Measurements from ENCODE around the gene CCDC124.

GRCh38 chr19:17968362-17968761, 35.5 kb downstream of the CCDC124 start:
- no peak for TF ChIP-seq POLR2A (IDR thresholded peaks at IDR 0.05)
- TF ChIP-seq, protein P1, sequence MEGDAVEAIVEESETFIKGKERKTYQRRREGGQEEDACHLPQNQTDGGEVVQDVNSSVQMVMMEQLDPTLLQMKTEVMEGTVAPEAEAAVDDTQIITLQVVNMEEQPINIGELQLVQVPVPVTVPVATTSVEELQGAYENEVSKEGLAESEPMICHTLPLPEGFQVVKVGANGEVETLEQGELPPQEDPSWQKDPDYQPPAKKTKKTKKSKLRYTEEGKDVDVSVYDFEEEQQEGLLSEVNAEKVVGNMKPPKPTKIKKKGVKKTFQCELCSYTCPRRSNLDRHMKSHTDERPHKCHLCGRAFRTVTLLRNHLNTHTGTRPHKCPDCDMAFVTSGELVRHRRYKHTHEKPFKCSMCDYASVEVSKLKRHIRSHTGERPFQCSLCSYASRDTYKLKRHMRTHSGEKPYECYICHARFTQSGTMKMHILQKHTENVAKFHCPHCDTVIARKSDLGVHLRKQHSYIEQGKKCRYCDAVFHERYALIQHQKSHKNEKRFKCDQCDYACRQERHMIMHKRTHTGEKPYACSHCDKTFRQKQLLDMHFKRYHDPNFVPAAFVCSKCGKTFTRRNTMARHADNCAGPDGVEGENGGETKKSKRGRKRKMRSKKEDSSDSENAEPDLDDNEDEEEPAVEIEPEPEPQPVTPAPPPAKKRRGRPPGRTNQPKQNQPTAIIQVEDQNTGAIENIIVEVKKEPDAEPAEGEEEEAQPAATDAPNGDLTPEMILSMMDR (IDR thresholded peaks at IDR 0.05), result no peak

All from transverse colon (tissue), 3 donors.